GM12875 (cell line): Measurements from ENCODE around the gene MGLL.

ENCODE experiments used
- H3K4me3 ChIP-seq: one replicate; pipeline ENCODE4 v1.5.1; 2011; ENCODE audit warnings: low read depth, low read length, control low read depth
- CTCF ChIP-seq: IDR thresholded peaks from 2 replicates; pipeline ENCODE4 v1.5.1; 2011; ENCODE audit warnings: low read depth, mild to moderate bottlenecking, control low read depth, inconsistent platforms, low read length, moderate library complexity, borderline replicate concordance; ENCODE audit not compliant: insufficient read depth

The MGLL gene

GRCh38 chr3:127835993-127836882 lies 13.9 kb upstream of the MGLL start:
- no peak for TF ChIP-seq CTCF
- H3K4me3 ChIP-seq: no peak overlapping the region

GRCh38 chr3:127834771-127835170 lies 12.5 kb upstream of the MGLL start:
- H3K4me3 ChIP-seq: peak overlapping the region; percentile 19
- no peak for TF ChIP-seq CTCF

GRCh38 chr3:127833281-127834032 lies 11.1 kb upstream of the MGLL start:
- no peak overlapping the region for H3K4me3 ChIP-seq
- no peak for TF ChIP-seq CTCF

GRCh38 chr3:127831723-127832172 lies 9.4 kb upstream of the MGLL start:
- TF ChIP-seq CTCF: peak; percentile 72
- H3K4me3 ChIP-seq: no peak overlapping the region

- H3K4me3 ChIP-seq: no peak overlapping the region
- no peak for TF ChIP-seq CTCF
Observed at GRCh38 chr3:127829537-127829936, 7.2 kb upstream of the MGLL start.

- no peak overlapping the region for H3K4me3 ChIP-seq
- TF ChIP-seq CTCF: no peak
Observed at GRCh38 chr3:127827808-127828207, 5.5 kb upstream of the MGLL start.
